Activated CD8-positive, alpha-beta T cell treated with anti-CD3 and anti-CD28 coated beads, Interleukin-2, amount 10 ng/mL, durations not matched to agents 7 days and 5 days (primary cell): Measurements from ENCODE around the gene EHD1. TPM values are rescaled to one million over a fixed set of nuclear protein-coding genes. Genes with fewer than 3 reads are reported as not detected.

Experiments
- ATAC-seq: fragments of 150-1000 bp; cut with Tn5 transposase; one replicate; pipeline ENCODE4 v1.10.0; 2021; ENCODE audit warnings: moderate library complexity
- CTCF ChIA-PET: fragments of 350-600 bp; sonication (Branson Sonifier 250); formaldehyde crosslinking; loops from one replicate; lab custom pipeline; 2021; ENCODE audit warnings: antibody characterized with exemption; lab: Charles Lee
- POLR2A ChIA-PET: fragments of 350-600 bp; sonication (Branson Sonifier 250); formaldehyde crosslinking; loops from one replicate; lab custom pipeline; 2021; ENCODE audit warnings: antibody characterized with exemption; lab: Charles Lee
- DNase-seq: peaks from one replicate; pipeline ENCODE4 v3.0.0-alpha.2; 2020
- H3K27ac Mint-ChIP-seq: one replicate; pipeline ENCODE4 v1.8.0; 2021; ENCODE audit warnings: mild to moderate bottlenecking, mixed read lengths
- H3K27me3 Mint-ChIP-seq: one replicate; pipeline ENCODE4 v1.8.0; 2021; ENCODE audit warnings: low read depth, mixed read lengths
- H3K36me3 Mint-ChIP-seq: one replicate; pipeline ENCODE4 v1.8.0; 2021; ENCODE audit warnings: low read depth, mixed read lengths
- H3K4me1 Mint-ChIP-seq: one replicate; pipeline ENCODE4 v1.8.0; 2021; ENCODE audit warnings: low read depth, mixed read lengths
- H3K4me3 Mint-ChIP-seq: one replicate; pipeline ENCODE4 v1.8.0; 2021; ENCODE audit warnings: mild to moderate bottlenecking, mixed read lengths
- H3K9me3 Mint-ChIP-seq: one replicate; pipeline ENCODE4 v1.8.0; 2022; ENCODE audit warnings: mixed read lengths; ENCODE audit not compliant: insufficient read depth
- total RNA-seq, 2 experiments: library from RNA; stranded (reverse); gene quantifications; one replicate each; pipeline ENCODE4 v1.2.3, GENCODE V29; 2021

The EHD1 gene
- total RNA-seq, 2 experiments from 2014 or later: 145 to 150 TPM

GRCh38 chr11:64872790-64873488 lies 5.5 kb downstream of the EHD1 start:
- DNase-seq (no peak), ATAC-seq (no peak)
- H3K27me3 Mint-ChIP-seq: no peaks in the 10 kb centered on the region
- peak overlapping the region; percentile 36 for H3K4me3 Mint-ChIP-seq
- POLR2A ChIA-PET: interaction anchor here (0.6 to 14.9 kb wide), 5 partner anchors 13 to 512 kb away, joined by 3 to 469 read pairs (median 4); partner anchors contain the start of gene CDC42BPG
- peaks cover 74% of the 10 kb centered on the region for H3K4me1 Mint-ChIP-seq
- CTCF ChIA-PET: interaction anchor here (9.6 to 15.0 kb wide), 3 partner anchors 10 to 23 kb away, joined by 127 to 306 read pairs (median 211); partner anchors contain the start of gene CDC42BPG
- peaks cover 79% of the 10 kb centered on the region for H3K36me3 Mint-ChIP-seq
- H3K27ac Mint-ChIP-seq: peak overlapping the region; percentile 84
- no peaks in the 10 kb centered on the region for H3K9me3 Mint-ChIP-seq

DNA sequence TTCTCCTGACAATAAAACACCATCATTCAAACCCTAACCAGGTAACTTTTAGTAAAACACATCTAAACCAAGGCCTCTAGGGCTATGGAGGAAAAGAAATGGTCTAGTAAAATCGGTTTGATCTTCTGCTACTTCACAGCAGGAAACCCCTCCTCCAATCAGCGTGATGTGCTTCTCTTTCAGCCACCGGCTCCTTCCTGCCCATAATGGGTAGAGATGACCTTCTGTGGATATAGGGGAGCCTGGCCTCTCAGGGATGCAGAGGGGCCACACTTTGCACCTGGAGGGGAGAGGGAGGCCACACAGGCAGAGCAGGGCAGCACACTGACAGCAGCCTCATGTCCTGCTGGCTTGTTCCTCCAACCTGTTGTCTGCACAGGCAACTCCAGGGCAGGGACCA lies 6.9 kb downstream of the EHD1 start:
- Mint-ChIP-seq H3K4me3 (peak overlapping the region; percentile 71), H3K9me3 (no peaks in the 10 kb centered on the region), H3K36me3 (peaks cover 74% of the 10 kb centered on the region), H3K27ac (peak overlapping the region; percentile 90), H3K4me1 (peaks cover 84% of the 10 kb centered on the region), H3K27me3 (no peaks in the 10 kb centered on the region)
- CTCF ChIA-PET: interaction anchor here (12.4 to 15.0 kb wide), 2 partner anchors 9 to 21 kb away, joined by 211 to 306 read pairs; partner anchors contain the start of gene CDC42BPG
- no peak for ATAC-seq
- no peak for DNase-seq
- POLR2A ChIA-PET: interaction anchor here (14.9 kb wide), 1 partner anchor 14 kb away, joined by 469 read pairs; the partner anchor contains the start of gene CDC42BPG

GRCh38 chr11:64870893-64871466 lies 7.4 kb downstream of the EHD1 start:
- H3K36me3 Mint-ChIP-seq: peaks cover 72% of the 10 kb centered on the region
- POLR2A ChIA-PET: interaction anchor here (0.9 to 27.1 kb wide), 3 partner anchors 8 to 92 kb away, joined by 3 to 469 read pairs (median 11); partner anchors contain the start of gene EHD1
- DNase-seq (no peak), ATAC-seq (no peak)
- H3K4me1 Mint-ChIP-seq: peaks cover 89% of the 10 kb centered on the region
- peak overlapping the region; percentile 90 for H3K27ac Mint-ChIP-seq
- no peaks in the 10 kb centered on the region for H3K9me3 Mint-ChIP-seq
- H3K27me3 Mint-ChIP-seq: no peaks in the 10 kb centered on the region
- H3K4me3 Mint-ChIP-seq: peak overlapping the region; percentile 71
- CTCF ChIA-PET: interaction anchor here (2.1 to 16.5 kb wide), 4 partner anchors 9 to 21 kb away, joined by 10 to 323 read pairs (median 54); partner anchors contain the start of gene CDC42BPG

GRCh38 chr11:64870176-64870892 lies 8.1 kb downstream of the EHD1 start:
- ChIA-PET POLR2A (interaction anchor here (0.9 to 27.1 kb wide), 4 partner anchors 9 to 92 kb away, joined by 3 to 469 read pairs (median 22); partner anchors contain the start of gene EHD1), CTCF (interaction anchor here (2.1 to 16.5 kb wide), 4 partner anchors 9 to 20 kb away, joined by 10 to 323 read pairs (median 54); partner anchors contain the start of gene CDC42BPG)
- Mint-ChIP-seq H3K9me3 (no peaks in the 10 kb centered on the region), H3K36me3 (peaks cover 71% of the 10 kb centered on the region), H3K4me3 (peak overlapping the region; percentile 48), H3K4me1 (peaks cover 89% of the 10 kb centered on the region), H3K27ac (peak overlapping the region; percentile 86), H3K27me3 (no peaks in the 10 kb centered on the region)
- ATAC-seq: no peak
- DNase-seq: no peak

GRCh38 chr11:64869571-64870175 lies 8.7 kb downstream of the EHD1 start:
- ChIA-PET CTCF (interaction anchor here (1.0 to 16.5 kb wide), 8 partner anchors 8 to 225 kb away, joined by 3 to 323 read pairs (median 16); partner anchors contain the start of genes CDC42BPG and EHD1), POLR2A (interaction anchor here (0.9 to 27.1 kb wide), 5 partner anchors 9 to 22 kb away, joined by 3 to 469 read pairs (median 11); partner anchors contain the start of gene EHD1)
- DNase-seq (no peak), ATAC-seq (peak; percentile 45)
- peak overlapping the region; percentile 86 for H3K27ac Mint-ChIP-seq
- peaks cover 65% of the 10 kb centered on the region for H3K36me3 Mint-ChIP-seq
- peaks cover 89% of the 10 kb centered on the region for H3K4me1 Mint-ChIP-seq
- H3K9me3 Mint-ChIP-seq: no peaks in the 10 kb centered on the region
- H3K27me3 Mint-ChIP-seq: no peaks in the 10 kb centered on the region
- peak overlapping the region; percentile 49 for H3K4me3 Mint-ChIP-seq

DNA sequence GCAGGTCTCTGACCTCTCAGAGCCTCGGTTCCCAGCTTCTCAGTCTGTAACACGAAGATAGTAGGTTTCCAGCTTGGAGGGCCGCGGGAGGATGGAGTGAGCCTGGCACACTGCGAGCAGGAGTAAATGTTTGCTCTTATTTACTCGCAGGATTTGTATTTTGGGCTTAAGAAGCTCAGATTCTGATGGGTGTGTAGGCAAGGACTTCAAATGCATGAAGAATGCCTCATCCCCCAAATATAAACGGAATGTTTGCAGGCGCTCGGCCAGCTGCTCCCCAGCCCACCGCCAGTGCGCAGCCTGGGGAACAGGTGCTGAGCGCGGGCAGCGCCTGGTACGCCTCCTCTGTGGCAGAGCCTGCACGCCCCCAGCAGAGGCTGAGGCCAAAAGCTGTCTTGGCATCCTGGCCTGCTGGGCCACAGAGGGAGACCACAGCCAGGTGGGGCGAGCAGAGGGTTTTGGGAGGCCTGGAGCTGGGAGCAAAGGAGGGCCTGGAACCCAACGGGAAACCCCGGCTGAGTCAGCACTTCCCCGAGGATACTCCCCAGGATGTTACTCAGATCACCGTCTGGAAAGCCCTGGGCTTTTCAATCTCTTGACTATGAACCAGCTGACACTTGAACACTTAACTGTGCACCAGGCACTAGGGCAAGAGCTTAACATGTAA lies 9.4 kb downstream of the EHD1 start:
- H3K4me1 Mint-ChIP-seq: peaks cover 89% of the 10 kb centered on the region
- H3K27ac Mint-ChIP-seq: peak overlapping the region; percentile 86
- no peaks in the 10 kb centered on the region for H3K9me3 Mint-ChIP-seq
- ChIA-PET CTCF (interaction anchor here (1.0 to 16.5 kb wide), 10 partner anchors 8 to 226 kb away, joined by 3 to 323 read pairs (median 8); partner anchors contain the start of genes CDC42BPG and EHD1), POLR2A (interaction anchor here (0.9 to 27.1 kb wide), 5 partner anchors 9 to 21 kb away, joined by 3 to 469 read pairs (median 11); partner anchors contain the start of gene EHD1)
- ATAC-seq (peak; percentile 37), DNase-seq (no peak)
- no peaks in the 10 kb centered on the region for H3K27me3 Mint-ChIP-seq
- H3K4me3 Mint-ChIP-seq: peak overlapping the region; percentile 49
- H3K36me3 Mint-ChIP-seq: peaks cover 58% of the 10 kb centered on the region

DNA sequence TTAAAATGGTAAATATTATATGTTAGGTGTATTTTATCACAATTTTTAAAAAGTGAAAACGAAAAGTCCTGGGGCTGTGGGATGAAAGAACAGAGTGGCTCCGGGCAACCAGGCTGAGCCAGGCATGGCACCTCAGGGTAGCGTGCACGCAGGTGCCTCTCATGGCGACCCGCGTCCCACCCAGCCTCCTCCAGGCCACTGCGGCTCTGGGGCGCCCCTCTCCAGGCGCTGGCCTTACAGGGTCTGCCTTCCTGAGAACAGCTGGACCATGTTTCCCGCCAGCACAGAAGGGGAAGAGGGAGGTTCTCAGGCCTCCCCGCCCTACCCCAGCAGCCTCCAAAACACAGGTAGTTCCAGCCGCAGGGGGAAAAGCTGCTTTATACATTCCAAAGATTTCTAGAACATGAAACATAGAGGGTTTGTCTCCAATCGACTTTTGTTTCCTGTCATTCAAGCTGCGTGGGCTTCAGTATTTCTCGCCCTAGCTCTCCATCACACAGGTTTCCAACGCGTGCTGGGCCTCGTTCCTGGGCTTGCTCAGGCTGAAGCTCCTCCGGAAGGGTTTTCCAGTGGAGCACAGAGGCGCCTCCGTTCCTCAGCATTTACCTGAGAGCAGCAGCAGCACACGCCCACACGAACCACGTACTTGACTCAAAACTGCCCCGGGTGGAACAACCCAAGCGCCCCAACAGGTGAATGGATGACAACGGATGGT lies 10.5 kb downstream of the EHD1 start:
- Mint-ChIP-seq H3K27ac (peak overlapping the region; percentile 86), H3K27me3 (no peaks in the 10 kb centered on the region), H3K9me3 (no peaks in the 10 kb centered on the region), H3K4me3 (peak overlapping the region; percentile 49), H3K36me3 (peaks cover 51% of the 10 kb centered on the region), H3K4me1 (peaks cover 93% of the 10 kb centered on the region)
- ATAC-seq (no peak), DNase-seq (no peak)
- CTCF ChIA-PET: interaction anchor here (1.2 to 16.5 kb wide), 7 partner anchors 9 to 26 kb away, joined by 3 to 323 read pairs (median 23); partner anchors contain the start of genes CDC42BPG and EHD1
- POLR2A ChIA-PET: interaction anchor here (1.6 to 27.1 kb wide), 4 partner anchors 8 to 20 kb away, joined by 11 to 469 read pairs (median 22); partner anchors contain the start of gene EHD1

GRCh38 chr11:64866173-64866491 lies 12.3 kb downstream of the EHD1 start:
- ChIA-PET POLR2A (interaction anchor here (0.7 to 27.1 kb wide), 2 partner anchors 13 to 1599 kb away, joined by 3 to 469 read pairs; partner anchors contain the start of gene EHD1), CTCF (interaction anchor here (4.8 to 16.5 kb wide), 4 partner anchors 7 to 24 kb away, joined by 34 to 323 read pairs (median 143); partner anchors contain the start of genes CDC42BPG and EHD1)
- Mint-ChIP-seq H3K4me1 (peaks cover 93% of the 10 kb centered on the region), H3K9me3 (no peaks in the 10 kb centered on the region), H3K27ac (peak overlapping the region; percentile 94), H3K36me3 (peaks cover 45% of the 10 kb centered on the region), H3K27me3 (no peaks in the 10 kb centered on the region), H3K4me3 (no peak overlapping the region)
- DNase-seq (no peak), ATAC-seq (no peak)

GRCh38 chr11:64865286-64866172 lies 12.9 kb downstream of the EHD1 start:
- peaks cover 45% of the 10 kb centered on the region for H3K36me3 Mint-ChIP-seq
- DNase-seq (no peak), ATAC-seq (no peak)
- H3K9me3 Mint-ChIP-seq: no peaks in the 10 kb centered on the region
- H3K4me3 Mint-ChIP-seq: peak overlapping the region; percentile 63
- CTCF ChIA-PET: interaction anchor here (0.8 to 16.5 kb wide), 4 partner anchors 12 to 29 kb away, joined by 3 to 323 read pairs (median 143); partner anchors contain the start of genes CDC42BPG and EHD1
- H3K27ac Mint-ChIP-seq: peak overlapping the region; percentile 94
- POLR2A ChIA-PET: interaction anchor here (0.7 to 27.1 kb wide), 3 partner anchors 13 to 1600 kb away, joined by 3 to 469 read pairs (median 109); partner anchors contain the start of gene EHD1
- H3K27me3 Mint-ChIP-seq: no peaks in the 10 kb centered on the region
- H3K4me1 Mint-ChIP-seq: peaks cover 94% of the 10 kb centered on the region
